GM19043 (cell line): ENCODE data around the gene MRPL2.
"Not testable (repeated sequence)": the region's sequence is repeated elsewhere in the genome, so short reads cannot be mapped to it uniquely, and the experiment has no call there.

Experiments used
- ATAC-seq: cut with Tn5 transposase; IDR thresholded peaks from one replicate; pipeline ENCODE4 v1.9.1; 2021; ENCODE audit warnings: low read depth; ENCODE audit not compliant: unreplicated experiment

Gene MRPL2

DNA sequence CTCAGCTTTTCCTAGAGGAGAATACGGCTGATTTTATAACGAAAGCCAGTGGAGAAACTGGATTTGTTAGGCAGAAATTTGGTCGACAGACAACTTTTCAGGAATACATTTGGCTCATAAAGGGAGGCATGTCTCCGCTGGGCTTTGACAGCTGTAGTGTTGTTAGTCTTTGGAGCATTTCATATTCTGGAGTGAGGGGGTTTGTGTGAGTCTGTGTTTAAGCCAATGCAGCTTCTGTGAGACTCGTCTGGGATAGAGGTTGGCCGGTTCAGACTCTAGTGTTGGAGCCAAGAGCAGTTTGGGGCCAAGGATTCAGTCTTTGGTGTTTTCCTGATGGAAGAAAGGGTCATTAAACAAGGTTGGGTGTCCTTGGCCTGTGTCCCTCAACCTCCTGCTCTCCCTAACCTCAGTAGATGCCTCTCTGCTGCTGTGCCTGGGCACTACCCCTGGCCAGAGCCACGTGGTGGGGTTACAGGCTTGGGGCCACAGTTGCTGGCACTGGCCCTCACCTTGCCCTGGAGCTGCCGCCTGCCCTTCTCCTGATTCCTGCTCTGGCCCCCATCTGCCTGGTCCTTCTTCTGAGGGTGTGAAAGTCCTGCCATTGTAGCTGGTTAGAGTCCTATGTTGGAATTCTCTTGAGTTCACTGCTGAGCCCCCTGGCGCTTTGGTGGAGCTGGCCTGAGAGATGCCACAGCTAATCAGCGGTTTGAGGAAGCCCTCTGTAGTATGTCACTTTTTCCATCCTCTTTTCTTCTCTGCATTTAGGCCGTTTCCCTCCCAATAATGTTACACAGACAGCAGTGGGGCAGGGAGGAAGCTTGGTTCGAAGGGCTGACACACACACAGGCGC lies 23.8 kb upstream of the MRPL2 start:
- no peak for ATAC-seq

DNA sequence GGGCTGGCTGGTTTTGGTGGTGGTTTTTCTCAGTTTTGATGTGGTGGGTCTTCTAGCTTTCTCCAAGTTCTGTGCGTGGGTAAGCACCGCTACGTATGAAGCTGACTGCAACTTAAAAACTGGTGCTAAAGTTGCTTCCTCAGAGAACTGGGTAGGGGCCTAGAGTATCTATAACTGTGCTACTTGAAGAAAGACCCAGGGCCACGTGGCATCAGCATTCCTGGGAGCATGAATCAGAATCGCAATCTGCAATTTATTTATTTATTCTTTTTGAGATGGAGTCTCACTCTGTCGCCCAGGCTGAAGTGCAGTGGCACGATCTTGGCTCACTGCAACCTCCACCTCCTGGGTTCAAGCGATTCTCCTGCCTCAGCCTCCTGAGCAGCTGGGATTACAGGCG lies 22.7 kb upstream of the MRPL2 start:
- ATAC-seq: not testable (repeated sequence)

DNA sequence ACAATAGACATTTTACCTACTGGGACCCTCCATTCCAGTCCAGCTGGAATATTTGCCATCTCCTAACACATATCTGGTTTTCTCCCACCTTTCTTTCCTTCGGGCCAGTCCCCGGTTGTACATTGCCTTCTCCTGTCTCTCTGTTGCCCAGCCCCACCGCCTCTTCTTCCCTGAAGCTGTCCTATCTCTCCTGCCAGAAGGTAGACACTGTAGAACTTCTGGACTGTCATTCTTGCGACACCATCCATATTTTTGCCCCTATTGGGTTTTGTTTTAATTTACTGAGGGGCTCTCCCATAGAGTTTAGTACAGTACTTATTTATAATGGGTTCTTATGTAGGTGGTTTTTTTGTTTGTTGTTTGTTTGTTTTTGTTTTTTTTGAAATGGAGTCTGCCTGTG lies 21.8 kb upstream of the MRPL2 start:
- ATAC-seq: no peak

DNA sequence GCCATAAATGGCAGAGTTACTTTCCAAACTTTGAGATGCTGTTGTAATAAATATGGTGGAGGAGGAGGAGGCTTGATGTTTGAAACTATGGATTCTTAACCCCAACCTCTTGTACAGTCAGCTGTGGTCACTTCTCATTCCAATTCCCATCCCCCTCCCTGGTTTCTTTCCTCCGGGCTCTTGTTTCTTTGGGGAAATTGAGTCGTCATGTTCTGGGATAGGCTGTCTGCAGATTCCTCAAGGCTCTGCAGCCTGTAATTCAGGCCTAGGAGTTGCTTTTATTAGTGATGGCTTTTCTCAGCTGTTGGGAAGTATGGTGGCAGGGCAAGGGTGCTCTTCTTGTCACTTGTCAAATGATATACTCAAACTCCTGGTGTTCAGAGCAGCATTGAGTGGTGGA lies 19.5 kb upstream of the MRPL2 start:
- ATAC-seq: no peak

DNA sequence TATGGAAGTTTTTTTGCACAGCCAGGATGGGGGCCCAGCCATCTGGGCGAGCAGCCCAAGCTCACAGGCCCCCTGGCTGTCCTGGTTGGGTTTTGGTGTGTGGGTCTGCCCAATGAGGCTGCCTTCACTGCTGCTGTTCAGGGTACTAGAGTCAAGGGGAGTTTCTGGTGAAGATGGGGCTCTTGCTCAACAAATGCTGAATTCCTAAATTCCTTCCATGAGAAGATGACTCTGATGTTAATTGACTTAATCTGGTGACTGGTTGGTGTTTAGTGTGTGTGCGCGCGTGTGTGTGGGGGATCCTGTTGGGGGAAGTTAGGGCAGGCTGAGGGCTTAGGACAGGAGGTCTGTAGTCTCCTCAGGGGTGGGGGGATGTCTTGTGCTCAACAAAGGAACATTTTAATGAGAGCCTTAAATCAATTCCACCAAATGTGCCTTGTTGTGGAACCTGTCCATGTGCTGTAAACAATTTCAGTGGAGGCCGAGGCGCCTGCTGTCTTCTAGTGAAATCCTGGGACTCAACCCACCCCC lies 18.8 kb upstream of the MRPL2 start:
- no peak for ATAC-seq

DNA sequence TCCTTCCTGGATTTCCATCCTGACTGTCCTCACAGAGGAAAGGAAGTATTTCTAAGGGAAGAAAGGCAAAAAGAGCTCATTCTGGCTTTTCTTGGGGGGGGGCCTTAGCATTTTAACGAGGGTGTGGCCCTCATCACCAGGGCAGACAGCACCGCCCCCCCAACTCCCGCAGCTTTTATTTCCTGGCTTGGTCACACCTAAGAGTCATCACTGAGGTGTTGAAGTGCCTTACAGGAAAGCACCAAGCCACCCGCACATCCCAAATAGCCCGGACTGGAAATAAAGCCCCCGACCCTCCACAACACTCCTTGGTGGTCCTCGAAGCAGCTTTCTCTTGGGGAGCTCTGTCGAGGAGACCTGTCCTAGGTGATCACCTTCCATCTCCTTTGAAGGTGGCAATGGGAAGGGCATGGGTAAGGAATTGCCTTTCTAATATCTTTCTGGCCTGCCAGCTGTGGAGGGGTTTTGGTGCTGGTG lies 18.1 kb upstream of the MRPL2 start:
- no peak for ATAC-seq

DNA sequence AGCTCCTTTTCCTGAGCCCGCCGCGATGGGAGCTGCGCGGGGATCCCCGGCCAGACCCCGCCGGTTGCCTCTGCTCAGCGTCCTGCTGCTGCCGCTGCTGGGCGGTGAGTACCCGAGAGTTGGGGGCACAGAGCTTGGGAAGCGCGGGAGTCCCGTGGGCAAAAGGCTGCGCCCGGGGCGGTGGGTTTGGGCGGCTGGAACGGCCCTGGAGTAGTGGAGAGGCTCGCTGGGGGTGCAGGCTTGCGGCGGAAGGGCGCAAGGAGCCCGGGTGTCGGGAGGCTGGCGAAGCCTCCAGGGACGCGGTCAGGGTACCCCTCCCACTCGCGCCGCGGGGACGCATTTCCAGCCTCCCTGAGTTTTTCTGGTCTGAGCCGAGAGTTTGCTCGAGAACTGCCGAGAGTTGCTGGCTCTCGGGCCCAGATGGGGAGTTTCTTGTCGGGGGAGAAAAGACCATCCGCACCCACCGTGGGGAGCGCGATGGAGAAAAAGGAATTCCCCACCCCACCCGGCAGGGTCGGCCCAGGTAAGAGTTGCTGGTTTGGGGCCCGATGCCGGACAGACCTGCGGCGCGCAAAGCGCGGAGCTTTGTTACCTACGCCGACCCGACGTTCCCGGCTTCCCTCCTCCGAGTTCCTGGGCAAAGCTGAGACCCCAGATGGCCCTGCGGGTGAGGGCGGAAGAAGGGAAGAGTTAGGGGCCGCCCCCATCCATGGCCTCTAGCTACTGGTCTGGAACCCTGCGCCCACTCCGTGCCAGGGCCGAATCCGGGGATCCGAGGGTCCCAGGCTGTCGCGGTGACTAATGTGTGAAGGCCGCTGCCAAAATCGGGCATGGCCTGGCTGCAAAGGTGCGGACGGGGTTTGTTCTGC lies 17.5 kb upstream of the MRPL2 start:
- no peak for ATAC-seq

DNA sequence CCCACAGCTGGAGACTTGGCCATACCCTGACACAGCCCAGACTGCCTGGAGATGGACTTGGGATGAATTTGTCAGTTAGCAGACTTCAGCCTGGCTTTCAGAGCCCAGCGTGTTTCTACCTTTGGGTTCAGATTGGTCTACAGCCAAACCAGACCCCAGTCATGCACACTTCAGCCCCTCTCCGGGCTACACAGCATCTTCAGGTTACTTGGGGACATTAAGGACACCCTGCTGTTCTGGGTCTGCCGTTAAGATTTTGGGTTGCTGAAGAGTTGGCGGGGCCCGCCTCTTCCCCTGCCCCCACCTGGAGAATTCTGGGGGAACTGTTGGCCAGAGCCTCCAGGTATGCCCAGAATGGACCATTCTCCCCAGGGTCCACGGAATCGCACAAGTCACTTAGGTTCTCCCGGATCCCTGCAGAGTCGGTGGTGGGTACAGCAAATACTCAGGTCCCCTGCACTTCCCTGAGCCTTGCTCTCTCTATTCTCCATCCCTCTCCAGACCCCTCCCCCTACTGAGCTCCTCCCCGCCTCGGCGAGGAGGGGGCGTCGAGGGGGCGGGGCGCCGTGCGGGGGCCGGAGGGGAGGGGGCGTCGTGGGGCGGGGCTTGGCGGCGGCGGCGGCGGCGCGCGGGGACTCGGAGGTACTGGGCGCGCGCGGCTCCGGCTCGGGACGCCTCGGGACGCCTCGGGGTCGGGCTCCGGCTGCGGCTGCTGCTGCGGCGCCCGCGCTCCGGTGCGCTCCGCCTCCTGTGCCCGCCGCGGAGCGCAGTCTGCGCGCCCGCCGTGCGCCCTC lies 16.6 kb upstream of the MRPL2 start, which contains the start of gene PTK7:
Gene PTK7 (plus strand): TSS at position 645 of the 794 bp plus-strand sequence. CDS start 175 bp downstream, outside the sequence.
- no peak for ATAC-seq

DNA sequence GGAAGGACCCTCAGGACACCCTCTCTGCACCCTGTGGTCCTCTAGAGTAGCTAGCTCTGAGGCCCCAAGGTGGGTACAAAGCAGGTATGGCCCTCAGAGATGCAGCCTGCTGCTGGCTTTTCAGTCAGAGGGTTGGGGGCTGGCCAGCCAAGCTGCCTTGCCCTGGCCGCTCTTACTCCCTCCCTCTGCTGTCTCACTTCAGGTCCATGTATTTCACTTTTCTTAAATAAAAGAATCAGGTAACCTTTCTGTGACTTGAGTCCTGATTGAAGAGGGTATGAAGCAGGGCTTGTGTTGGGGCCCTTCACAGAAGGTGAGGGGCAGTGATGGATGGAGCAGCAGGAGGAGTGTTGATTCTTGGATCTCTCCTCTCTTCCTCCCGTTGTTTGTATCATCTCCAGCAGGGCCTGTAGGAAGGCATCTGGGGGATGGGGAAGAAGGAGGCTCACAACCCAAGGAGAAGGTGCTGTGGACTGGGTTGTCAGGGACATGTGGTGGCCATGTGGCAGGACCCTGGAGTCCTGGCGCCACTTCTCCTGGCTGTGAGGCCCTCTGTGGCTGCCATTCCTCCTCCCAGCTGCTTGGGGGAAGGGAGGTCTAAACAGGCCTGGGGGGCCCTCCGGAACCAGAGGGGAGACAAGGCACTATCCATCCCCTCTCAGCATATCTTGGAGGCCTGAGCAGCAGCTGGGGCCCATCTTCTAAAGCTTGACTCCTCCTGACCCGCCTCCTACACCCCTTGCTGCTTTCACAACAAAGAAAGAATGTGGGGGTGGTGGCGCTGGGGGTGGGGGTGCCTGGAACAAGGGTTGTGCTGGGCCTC lies 15.8 kb upstream of the MRPL2 start:
- ATAC-seq: no peak

DNA sequence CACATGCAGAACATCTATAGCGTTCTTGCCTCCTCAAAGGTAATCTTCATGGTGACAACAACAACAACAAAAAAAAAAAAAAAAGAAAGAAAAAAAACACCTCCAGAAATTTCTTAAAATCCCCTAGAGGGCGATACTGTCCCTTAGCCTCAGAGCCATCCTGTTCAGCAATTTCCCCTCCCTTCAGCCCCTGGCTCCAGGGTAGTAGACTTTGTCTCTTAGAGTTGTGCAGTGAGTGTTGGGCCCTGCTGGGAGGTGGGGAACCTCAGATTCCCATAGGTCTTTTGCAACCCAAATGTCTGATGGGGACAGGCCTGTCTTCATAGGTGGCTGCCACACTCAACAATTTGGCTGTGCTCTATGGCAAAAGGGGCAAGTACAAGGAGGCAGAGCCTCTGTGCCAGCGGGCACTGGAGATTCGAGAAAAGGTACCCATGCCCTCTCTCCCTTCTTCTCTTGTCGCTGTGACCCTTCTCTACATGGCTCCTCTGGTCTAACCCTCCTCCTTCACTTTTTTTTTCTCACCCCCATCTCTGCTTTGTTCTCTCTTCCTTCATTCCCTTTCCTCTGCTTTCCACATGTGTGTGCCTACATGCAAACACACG lies 10.9 kb upstream of the MRPL2 start:
- ATAC-seq: no peak

DNA sequence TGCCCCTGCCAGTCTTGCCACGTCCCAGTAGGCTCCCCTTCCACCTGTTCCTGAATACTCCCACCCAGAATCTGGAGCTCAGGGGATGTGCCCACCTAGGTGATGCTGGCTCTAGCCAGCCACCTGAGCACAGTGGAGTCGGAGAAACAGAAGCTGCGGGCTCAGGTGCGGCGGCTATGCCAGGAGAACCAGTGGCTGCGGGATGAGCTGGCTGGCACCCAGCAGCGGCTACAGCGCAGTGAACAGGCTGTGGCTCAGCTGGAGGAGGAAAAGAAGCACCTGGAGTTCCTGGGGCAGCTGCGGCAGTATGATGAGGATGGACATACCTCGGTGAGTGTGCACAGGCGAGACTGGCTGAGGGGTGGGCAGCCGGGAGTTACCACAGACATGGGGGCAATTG lies 3.6 kb upstream of the MRPL2 start:
- no peak for ATAC-seq

DNA sequence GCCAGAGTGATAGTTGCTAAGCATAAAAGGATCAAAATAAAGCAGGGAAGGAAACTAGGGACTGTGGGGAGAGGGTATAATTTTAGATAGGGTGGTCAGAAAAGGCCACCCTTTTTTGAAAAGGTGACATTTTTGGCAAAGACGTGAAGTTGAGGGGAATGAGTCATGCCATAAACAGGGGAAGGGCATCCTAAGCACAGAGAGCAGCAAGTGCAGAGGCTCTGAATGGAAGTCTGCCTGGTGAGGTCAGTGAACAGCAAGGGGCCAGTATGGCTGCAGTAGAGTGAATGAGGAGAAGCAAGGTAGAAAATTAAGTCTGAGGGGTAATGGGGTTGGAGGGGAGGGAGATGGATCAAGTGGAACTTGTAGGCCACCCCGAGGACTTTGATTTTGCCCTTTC lies 2.6 kb upstream of the MRPL2 start:
- no peak for ATAC-seq

DNA sequence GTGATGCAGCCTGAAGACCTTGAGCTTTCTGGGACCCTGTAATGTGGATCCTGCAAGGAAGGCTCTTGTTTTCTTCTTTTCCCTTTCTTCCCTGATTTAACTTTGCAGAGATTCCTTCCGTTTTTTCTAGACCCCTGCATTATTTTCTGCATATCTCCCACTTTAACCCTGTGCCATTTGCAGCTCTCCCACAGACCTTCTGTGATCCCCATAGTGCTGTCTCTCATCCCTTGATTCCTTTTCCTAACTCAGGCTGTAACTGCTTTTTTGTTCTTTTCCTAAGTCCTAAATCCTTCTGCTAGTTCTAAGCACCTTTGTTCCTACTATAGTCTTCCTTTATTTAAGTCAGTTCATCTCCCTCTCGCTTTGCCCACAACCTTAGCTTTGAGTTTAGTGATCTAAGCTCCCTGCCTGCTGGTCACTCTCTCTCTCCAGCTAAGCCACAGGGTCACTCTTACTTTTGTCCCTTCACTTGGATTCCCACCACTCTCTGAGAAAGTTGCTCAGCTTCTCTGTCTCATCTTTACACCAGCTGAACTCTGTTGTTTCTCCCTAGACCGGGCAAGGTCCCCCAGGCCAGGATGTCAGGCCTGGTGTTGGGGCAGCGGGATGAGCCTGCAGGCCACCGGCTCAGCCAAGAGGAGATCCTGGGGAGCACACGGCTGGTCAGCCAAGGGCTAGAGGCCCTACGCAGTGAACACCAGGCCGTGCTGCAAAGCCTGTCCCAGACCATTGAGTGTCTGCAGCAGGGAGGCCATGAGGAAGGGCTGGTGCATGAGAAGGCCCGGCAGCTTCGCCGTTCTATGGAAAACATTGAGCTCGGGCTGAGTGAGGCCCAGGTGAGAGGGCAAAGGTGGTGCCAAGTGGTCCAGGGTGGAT lies 1.8 kb upstream of the MRPL2 start:
- no peak for ATAC-seq

DNA sequence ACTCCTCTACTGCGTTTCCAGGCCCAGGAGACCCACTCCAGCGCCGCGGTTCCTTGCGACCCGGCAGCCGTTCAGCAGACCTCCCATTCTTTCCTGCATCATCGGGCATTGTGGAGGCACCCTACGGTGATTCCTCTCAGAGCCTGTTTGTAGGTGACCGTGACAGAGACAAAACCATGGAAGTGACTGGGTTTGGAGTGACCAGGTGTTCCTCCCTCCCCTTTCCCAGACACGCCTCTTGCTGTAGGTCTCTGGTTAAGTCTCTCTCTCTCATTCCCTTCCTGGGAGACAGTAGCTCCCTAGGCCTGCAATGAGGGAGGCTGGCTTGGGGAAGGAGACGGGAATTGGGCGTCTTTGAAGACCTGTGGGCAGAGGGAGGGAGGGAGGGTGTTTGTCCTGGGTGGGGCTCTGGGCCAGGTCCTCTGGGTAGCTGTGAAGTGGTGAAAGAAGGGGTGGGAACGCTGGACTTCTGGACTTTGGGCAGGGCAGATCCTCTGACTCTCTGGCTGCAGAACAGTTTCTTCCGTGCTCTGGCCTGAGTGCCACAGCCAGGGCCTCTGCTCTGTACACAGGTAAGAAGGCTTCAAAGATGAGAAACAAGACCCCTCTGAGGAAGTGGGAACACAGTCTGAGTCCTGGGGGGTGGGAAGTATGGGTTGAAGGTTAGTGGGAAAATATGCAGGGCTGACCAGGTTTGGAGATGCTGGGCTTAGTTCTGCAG lies 960 bp upstream of the MRPL2 start:
- ATAC-seq: no peak

DNA sequence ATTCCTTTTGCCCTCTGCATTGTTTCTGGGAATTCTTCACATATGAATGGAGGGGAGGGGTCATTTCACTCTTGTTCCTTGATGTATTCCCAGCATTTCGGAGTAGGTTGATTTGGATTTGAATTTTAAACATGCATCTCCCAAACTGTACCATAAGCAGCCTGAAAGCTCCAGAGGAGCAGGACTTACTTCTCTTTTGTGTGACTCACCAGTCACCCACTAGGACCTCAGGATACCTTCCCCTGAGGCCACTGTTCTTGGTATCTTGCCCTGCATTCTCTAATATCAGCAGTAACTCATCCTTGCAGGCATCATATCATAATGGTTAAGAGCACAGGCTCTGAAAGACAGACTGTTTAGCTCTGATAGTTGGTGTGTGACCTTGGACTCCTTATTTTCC lies 703 bp downstream of the MRPL2 start:
- ATAC-seq: no peak

DNA sequence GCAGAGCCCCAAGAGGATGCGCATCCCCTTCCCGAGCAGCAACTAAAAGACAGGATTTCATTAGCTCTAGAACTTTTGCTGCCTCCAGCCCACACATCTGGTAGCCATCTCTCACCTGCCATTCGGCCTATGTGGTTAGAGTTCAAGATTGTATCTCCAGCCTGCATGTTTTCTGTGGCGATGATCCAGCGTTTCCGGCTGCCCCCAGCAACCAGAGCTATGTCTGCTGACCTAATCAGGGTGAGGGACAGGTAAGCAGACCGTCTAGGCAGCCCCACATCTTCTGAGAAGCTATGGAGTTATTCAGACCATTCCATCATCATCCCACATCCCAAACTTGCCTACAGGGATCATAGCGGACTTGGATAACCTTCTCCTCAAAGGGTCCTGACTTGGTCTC lies 3.3 kb downstream of the MRPL2 start:
- no peak for ATAC-seq

DNA sequence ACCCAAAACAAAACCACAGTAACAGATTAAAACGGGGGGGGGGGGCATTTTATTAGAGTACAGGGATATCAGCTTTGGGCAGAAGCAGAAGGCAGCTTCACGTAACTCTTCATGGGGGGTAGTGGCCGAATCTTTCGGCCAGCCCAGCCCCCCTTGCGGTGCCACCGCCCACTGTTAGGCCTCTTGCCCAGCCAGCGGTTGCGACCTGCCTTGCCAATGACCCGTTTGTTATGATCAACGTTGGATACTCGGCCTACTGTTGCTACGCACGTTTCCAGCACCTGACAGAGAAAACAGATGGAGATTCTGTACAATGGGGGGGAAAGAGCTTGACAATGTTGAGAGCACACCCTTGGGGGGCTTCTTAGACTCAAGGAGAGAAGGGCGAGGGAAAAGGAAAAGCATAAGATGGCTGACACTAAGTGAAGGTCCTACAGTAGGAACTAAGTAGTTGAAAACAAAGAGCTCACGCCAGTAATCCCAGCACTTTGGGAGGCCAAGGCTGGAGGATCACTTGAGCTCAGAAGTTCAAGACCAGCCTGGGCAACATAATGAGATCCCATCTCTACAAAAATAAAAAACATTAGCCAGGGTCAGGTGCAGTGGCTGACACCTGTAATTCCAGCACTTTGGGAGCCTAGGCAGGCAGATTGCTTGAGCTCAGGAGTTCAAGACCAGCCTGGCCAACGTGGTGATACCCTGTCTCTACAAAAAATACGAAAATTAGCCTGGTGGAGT lies 4.9 kb downstream of the MRPL2 start:
- ATAC-seq: no peak
